Activated CD4-positive, alpha-beta T cell treated with anti-CD3 and anti-CD28 coated beads for 48 hours (primary cell): ENCODE measurements around the gene OGDH.
"Not testable (repeated sequence)": the region's sequence is repeated elsewhere in the genome, so short reads cannot be mapped to it uniquely, and the experiment has no call there.

Experiments
- DNase-seq: peaks from one replicate; pipeline ENCODE4 v3.0.0-alpha.2; 2020

OGDH gene

DNA sequence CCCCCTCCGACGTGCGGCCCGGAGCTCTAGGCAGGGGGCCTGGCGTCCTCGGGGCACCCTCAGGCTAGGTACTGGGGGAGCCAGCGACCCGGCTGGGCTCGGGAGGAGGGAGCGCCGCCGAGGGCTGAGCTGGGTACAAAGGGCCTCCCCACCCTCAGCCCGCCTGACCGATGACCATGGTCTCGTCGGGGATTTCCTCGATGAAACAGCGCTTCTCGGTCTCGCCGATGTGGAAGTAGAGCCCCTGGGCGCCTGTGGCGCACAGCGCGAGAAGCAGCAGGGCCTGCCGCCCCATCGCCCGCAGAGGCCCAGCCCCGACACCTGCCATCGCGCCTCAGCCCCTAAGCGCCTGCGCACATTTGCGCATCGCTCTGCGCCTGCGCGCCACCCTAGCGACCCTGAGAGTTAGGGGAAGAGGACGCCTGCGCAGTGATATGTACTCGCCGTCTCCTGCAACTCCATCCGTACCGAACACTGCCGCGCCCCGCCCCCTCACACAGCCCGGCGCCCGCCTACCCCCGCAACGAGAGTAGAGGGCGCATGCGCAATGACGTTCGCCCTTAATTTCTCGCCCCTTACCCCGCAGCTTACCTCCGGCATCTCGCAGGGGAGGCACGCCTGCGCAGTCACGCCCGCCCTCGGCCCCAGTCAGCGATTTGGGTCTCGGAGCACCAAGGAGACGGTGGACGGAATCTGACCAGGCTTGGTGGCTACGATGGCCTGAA, 24.4 kb upstream of the OGDH start, which contains the start of gene TMED4:
Gene TMED4, minus strand, starts transcription at position 353 of the 725 bp plus-strand sequence. Its CDS starts 25 bp downstream, at position 328.
- DNase-seq: peak; percentile 100

- DNase-seq: no peak
Measured at GRCh38 chr7:44583146-44583865, 23.1 kb upstream of the OGDH start.

- peak; percentile 66 for DNase-seq
Measured at GRCh38 chr7:44587843-44588711, 18.4 kb upstream of the OGDH start.

GRCh38 chr7:44590910-44591309, 15.5 kb upstream of the OGDH start:
- DNase-seq: no peak

DNA sequence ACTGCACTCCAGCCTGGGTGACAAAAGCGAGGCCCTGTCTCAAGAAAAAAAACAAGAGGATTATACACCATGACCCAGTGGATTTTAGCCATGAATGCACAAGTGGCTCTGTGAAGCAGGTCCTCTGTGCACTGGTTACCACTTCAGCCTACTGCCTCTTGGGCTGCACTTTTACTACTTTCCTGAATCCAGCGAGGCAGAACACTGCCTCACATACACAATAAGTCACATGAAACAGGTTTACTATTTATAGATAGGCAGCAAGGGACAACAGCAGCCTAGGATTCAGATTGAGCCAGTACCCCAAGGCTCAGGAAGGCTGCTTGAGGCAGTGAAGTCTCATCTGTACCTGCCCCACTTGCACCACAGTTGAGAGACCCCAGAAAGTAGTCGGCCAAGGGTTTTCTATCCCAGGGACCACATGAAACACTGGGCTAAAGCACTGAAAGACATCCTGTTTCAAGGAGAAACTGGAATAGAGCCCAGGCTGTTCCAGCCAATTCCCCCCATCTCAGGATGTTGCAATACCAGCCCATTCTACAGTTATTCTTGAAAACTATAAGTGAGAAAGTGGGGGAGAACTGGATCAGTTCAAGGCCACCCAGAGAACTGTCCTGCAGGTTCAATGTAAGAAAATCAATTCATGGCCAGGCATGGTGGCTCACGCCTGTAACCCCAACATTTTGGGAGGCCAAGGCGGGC, 10.3 kb upstream of the OGDH start:
- no peak for DNase-seq

DNA sequence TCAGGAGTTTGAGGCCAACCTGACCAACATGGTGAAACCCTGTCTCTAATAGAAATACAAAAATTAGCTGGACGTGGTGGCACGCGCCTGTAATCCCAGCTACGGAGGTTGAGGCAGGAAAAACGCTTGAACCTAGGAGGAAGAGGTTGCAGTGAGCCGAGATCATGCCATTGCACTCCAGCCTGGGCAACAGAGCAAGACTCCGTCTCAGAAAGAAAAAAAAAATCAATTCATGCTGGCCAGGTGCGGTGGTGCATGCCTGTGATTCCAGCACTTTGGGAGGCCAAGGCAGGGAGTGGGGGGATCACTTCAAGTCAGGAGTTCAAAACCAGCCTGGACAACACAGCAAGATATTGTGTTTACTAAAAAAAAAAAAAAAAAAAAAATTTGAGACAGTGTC, 9.2 kb upstream of the OGDH start:
- DNase-seq: not testable (repeated sequence)

GRCh38 chr7:44599222-44599621, 7.2 kb upstream of the OGDH start:
- no peak for DNase-seq

DNA sequence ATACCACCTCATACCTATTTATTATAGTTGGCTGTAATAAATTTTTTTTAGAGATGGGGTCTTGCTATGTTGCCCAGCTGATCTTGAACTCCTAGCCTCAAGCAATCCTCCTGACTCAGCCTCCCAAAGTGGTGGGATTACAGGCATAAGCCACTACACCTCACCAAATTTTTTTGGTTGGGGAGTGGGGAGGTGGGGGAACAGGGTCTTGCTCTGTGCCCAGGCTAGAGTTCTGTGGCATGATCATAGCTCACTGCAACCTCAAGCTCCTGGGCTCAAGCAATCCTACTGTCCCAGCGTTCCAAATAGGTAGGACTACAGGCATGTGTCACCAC, 3.9 kb upstream of the OGDH start:
- DNase-seq: no peak

GRCh38 chr7:44603193-44603592, 3.2 kb upstream of the OGDH start:
- DNase-seq: no peak

- no peak for DNase-seq
Measured at GRCh38 chr7:44604941-44605340, 1.5 kb upstream of the OGDH start.

- DNase-seq: no peak
Measured at GRCh38 chr7:44607141-44608068, 978 bp downstream of the OGDH start.

GRCh38 chr7:44608916-44609648, 2.7 kb downstream of the OGDH start:
- no peak for DNase-seq

DNA sequence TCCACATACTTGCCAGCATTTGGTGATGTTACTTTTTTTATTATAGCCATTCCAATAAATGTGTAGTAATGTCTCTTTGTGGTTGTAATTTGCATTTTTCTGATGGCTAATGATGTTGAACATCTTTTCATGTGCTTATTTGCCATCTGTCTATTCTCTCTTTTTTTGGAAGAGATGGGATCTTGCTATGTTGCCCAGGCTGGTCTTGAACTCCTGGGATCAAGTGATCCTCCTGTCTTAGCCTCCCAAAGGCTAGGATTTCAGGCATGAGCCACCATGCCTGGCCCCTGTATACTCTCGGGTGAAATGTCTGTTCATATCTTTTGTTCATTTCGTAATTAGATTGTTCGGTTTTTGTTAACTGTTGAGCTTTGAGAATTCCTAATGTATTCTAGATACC, 3.4 kb downstream of the OGDH start:
- no peak for DNase-seq

- DNase-seq: no peak
Measured at GRCh38 chr7:44615149-44615611, 8.8 kb downstream of the OGDH start.

- no peak for DNase-seq
Measured at GRCh38 chr7:44615793-44616192, 9.4 kb downstream of the OGDH start.

- DNase-seq: no peak
Measured at GRCh38 chr7:44616545-44616944, 10.1 kb downstream of the OGDH start.

- DNase-seq: peak; percentile 61
Measured at GRCh38 chr7:44617225-44617890, 10.9 kb downstream of the OGDH start.

DNA sequence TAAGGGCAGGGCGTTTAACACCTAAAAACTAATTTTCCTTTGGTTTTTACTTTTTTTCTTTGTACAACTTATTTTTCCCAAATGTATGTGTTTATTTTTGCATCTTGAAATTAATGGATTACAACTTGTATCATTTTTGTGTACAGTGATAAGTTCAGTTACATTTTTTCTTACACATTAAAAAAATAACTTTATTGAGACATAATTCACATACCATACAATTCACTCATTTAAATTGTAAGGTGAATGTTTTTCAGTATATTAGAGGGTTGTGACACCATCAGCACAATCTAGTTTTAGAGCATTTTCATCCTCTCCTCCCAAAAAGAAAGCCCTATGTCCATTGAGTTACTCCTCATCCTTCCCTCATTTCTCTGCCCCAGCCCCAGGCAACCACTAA, 11.6 kb downstream of the OGDH start:
- no peak for DNase-seq

- DNase-seq: no peak
Measured at GRCh38 chr7:44618753-44619152, 12.3 kb downstream of the OGDH start.

- no peak for DNase-seq
Measured at GRCh38 chr7:44621034-44621749, 14.8 kb downstream of the OGDH start.
